NCI-H2081 treated with DMSO at 0.1 percent for 48 hours (cell line): ENCODE measurements around the gene ADPRHL1.
"Not testable (repeated sequence)": the region's sequence is repeated elsewhere in the genome, so short reads cannot be mapped to it uniquely, and the experiment has no call there.

Experiments
- DNase-seq: peaks from one replicate; lab custom pipeline; 2025; lab: John Stamatoyannopoulos, UW

ADPRHL1 gene

DNA sequence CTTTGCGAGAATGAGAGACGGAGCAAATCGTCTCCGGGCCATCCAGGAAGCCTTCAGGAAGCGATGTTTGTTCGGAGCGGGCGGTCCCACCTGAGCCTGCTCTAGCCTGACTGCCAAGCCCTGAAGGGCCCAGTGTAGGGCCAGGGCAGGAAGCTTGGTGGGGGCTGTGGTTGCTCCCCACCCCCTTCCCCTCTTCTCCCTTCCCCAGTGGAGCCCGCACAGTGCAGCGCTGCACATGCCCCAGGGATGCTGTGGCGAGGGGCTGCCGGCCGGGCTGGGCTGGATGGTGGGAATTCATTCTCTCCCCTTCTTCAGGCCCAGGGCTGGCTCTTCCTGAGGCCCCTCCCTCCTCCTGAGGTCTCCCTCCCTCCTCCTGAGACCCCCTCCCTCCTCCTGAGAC is 82.2 kb downstream of the ADPRHL1 start:
- DNase-seq = no peak

DNA sequence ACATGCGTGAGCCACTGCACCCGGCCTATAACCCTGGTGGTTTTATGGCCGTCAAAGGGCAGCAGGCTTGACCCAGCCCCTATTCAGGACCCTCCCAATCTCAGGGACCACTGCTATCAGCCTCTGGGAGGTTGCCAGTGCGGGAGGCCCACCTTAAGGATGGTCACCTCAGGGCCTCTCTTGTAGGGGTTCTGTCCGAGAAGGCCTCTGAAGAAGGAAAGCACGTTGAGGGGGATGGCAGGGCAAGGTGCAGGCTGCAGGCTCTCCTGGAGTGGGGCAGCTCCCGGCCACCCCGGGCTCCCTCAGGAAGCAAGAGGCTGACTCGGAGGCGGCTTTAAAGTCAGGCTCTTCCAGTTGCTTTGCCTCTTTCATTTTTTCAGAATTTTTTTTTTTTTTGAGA is 83.4 kb downstream of the ADPRHL1 start:
- no peak for DNase-seq

DNA sequence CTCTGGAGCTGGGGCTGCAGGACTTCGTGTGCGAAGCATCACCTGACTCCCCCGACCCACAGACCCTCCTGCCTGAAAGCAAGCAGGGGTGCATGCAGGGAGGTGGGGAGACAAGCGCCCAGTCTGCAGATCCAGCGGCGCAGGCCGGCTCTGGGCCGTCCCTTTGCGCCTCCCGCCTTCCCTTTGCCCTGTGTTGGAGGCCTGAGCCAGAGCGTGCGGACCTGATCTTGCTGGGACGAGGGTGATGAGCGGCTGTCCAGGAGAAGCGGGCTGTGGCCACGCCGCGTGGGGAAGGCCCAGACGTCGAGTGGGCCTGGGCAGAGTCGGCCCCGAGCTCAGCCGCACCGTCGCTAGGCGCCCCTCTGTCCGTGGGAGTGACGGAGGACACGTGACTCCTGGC is 84.1 kb downstream of the ADPRHL1 start:
- DNase-seq = no peak

DNA sequence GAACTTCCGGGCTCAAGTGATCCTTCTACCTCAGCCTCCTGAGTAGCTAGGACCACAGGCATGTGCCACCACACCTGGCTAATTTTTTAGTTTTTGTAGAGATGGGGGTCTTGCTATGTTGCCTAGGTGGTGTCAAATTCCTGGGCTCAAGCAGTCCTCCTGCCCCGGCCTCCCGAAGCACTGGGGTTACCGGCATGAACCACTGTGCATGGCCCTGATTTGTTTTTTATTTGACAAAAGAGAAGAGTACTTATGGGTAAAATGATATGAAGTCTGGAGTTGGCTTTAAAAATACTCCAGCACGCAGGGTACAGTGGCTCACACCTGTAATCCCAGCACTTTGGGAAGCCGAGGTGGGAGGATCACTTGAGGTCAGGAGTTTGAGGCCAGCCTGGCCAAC is 84.9 kb downstream of the ADPRHL1 start:
- not testable (repeated sequence) for DNase-seq

DNA sequence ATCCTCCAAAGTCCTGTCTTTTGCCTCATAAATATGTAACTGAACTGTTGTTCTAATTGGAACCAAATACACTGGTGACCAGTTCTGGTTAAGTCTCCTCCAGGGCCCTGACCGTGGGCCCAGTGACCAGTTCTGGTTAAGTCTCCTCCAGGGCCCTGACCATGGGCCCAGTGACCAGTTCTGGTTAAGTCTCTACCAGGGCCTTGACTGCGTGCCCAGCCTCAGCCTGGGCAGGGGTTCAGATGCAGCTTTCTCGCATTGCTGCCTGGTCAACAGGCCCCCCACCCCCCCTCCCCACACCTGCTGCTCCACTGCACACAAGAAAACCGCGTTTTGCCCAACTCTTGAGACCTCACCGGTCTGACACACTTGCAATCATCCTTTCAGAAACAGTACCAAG is 85.5 kb downstream of the ADPRHL1 start:
- no peak for DNase-seq

DNA sequence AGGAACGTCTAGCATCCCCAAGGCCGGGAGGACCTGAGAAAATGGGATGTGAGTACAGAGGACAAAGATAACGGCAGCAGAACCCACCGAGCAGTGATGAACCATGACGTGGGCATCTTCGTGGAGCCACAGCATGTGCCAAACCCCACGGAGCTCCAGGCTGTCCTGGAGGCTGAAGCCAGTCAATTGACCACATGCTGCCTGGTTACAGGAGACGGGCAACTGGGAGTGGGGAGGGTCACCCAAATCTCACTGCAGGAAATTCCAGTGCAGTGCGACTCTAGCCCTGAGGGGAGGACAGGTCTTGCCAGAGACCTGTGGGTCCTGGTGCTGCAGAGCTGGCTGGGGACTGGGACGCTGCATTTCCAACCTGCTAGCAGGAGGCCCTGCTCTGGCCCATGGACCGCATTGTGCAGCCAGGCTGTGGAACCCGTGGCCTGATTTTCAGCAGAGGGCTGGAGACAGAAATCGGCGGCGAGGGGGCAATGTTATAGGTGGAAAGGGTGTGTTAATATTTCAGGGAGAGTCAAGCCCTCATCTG is 86.2 kb downstream of the ADPRHL1 start:
- DNase-seq = no peak

DNA sequence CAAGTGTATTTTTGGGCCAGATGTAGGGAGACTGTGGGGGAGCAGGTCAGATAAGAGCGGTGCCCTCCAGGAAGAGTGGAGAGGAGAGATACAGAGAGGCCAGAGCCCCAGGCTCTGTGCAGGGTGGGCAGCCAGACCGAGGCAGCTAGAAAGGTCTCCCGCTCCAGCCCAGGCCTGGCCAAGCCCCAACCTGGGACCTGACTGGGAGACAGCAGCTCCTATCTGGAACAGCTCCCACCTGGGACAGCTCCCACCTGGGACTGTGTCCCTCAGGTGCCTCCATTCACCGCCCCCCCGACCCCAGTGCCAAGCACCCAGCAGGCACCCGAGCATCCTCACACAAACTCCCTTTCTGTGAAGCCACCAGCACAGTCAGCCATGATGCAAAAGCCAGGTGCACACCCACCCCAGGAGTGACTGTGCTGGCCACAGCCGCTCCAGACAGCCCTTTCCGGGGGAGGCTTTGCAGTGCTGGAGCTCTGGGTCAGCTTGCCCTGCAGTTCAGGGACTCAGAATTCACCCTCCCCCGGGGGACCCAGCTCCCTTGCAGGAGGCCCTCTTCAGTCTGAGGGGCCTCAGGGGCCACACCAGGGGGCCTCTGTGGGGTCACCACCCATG is 87.2 kb downstream of the ADPRHL1 start:
- no peak for DNase-seq

DNA sequence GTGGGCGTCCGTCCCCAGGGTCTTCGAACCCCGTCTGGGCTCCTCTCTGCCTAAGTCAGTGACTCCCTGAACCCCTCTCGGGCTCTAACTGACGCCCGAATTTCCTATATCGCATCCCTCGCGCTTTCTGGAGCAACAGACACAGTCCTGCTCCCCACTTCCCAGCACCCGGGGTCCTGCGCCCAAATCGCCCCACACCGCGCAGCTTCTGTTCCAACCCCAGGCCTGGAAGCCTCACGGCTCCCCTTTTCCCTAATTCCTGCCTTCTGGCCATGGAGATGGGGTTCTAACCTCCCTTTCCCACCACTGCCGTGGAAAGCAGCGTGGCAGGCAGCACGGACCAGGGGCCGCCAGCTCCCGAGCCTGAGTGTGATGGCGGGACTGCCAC is 87.7 kb downstream of the ADPRHL1 start:
- DNase-seq = no peak

DNA sequence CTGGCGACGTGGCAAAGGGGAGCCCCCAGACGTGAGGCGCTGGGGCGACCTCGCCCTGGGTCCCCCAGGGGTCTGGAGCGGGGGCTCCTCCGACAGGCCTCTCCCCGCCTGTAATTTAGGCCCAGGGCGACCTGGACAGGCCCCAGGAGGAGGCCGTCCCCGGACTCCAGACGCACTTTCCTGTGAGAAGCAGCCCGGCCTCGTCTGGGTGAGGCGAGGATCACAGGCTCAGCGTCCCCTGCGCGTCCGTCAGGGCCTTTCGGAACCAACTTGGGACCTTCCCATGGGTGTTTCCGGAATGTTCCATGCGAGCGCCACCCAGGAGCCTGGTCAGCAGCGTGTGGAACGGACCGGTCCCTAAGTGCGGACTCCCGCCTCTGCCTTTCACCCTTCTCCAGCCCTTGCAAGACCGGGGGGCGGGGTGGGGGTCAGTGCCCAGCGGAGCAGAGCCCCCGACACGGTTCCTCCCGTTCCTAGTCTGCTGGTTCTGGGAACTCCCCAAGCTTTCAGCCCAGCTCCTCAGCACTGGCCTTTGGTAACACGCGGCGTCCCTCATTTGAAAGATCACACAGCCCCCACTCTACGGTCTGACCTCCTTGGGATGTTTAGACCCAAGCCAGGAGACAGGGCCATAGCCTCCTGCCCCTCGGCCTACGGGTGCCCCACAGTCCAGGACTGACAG is 88.2 kb downstream of the ADPRHL1 start:
- no peak for DNase-seq

DNA sequence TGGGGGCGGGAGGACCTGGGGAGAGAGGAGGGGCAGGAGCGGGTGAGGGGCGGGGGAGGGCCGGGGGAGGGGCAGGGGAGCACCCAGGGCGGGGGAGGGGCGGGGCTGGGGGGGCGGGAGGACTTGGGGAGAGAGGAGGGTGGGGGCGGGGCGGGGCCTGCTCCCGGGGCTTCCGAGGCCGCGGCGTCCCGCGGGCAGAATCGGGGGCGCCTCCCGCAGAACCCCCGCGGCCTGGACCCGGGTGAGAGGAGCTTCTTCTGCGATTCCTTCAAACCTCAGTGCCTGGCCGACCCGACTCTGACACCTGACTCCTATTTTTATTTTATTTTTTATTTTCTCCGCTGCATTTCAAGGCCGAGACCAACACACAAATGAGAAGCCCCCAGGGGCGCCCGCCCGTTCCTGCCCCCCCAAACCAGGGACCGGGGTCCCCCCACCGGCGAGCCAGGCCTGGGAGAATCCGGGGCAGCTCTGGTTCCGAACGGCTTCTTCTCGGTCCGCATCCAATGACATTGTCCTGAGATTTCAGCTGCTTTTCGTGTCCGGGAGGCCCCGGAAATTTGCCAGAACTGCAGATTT is 88.9 kb downstream of the ADPRHL1 start:
- DNase-seq = no peak

DNA sequence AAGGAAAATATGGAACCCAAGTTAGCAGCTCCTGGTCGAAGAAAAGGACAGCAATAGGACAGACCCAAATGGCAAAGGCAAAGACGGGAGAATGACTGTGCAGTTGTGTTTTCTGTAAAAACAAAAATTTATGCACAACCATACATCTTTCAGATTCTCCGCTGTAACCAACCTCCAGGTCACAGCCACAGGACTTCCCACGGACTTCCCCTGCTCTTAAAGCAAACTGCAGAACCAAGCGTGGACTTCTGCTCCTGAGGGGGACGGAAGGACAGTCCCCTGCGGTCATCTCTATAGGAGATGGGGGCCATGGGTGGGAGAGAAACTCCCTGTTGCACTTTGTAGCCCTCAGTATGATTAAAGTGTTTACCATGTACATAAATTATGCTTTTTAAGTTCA is 91.9 kb downstream of the ADPRHL1 start:
- no peak for DNase-seq

DNA sequence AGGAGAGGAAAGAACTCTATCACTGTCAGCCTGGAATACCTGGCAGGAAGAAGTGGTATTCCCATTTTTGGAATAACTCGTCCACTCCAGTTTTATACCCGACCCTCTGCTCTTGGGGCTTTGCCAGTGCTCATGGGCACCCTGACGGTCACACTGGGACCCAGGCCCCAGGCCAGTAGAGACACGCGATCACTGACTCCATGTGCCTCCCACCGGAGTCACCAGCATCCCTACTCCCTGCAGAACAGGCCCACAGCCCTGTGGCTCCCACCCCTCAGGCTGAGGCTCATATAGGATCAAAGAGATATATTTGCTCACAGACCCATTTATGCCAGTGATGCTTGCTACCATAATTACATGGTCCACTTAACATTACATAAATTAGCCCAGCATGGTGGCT is 92.8 kb downstream of the ADPRHL1 start:
- DNase-seq = no peak

DNA sequence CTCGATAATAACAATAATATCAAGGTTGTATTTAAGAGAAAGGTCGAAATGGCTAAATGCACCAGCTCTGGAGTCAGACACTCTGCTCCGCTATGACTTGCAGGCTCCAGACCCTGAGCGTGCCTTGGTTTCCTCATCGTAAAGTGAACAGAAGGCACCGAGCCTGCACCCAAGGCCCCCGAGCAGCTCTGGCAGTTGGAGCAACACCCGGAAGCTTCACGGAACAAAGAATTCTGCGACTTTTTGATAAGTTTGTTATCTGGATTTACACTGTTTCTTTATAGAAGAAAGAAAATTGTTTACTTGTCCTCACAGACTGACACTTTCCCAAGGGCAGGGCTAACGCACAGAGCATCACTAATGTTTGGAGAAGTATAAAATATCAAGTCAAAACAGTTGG is 93.7 kb downstream of the ADPRHL1 start:
- DNase-seq = no peak

DNA sequence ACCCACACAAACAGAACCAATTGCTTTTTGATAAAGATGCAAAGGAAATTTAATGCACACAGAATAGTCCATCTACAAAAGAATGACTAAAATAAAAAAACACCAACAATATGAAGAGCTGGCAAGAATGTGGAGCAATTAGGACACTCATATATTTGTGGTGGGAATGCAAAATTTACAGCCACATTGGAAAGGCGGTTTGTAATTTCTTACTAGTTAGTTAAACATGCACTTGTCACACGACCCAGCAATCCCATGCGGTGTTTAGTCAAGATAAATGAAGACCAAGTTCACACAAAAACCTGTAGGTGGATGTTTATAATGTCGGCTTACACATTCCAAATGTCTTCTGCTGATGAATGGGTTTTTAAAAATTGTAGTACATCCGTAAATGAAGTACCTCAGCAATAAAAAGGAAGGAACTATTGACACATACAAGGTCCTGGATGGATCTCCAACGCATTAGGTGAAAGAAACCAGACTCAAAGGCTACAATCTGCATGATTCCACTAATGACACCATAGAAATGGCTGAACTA is 94.6 kb downstream of the ADPRHL1 start:
- DNase-seq = no peak

DNA sequence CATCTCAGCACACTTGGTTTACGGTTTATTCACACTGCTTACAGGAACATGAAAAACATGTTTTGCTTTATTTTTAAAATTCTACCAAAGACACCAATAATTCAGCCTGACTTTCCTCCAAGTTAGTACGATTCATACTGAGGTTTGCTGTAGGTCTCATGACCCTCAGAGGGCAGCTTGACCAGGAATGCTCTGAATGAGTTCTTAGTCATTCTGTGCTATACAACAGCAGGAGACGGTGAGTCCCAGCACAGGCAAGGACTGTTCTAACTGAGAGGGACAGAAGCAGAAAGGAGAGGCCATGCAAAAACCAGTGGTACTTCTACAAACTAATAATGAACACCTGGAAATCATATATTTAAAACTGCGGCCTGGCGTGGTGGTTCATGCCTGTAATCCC is 95.8 kb downstream of the ADPRHL1 start:
- no peak for DNase-seq

DNA sequence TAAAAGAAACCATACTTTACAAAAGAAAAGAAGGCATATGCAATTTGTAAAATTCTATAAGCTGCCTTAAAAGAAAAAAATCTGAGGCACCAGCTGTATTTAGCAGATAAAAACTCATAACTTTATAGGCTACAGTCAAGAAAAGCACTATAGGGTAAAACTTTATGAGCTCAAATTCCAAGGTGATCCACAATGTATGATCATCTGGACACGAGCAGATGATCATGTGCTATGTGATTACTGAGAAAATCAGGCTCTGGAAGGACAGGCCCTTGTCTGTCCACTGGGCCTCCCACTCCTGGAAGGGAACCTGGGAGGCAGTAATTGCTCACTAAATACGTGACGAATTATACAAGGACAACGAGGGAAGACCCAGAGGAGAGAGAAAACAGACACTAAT is 96.7 kb downstream of the ADPRHL1 start:
- no peak for DNase-seq

DNA sequence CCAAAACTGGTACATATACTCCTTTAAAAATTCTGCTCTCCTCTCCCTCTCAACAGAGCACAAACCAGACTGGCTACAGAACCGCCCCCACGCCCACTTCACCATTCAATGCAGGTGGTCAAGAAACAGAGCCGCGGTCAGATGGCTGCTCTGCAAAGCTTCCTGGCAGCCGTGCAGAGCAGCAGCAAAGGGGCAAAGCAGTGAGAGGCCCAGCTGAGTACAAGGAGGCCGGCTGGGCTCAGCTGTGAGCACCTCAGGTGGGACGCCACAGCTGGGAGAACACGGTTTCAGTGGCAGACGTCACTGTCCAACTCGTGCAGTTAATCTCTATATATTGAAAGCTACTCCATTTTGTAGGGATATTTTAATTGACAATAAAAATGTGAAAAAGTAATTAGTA is 97.7 kb downstream of the ADPRHL1 start:
- no peak for DNase-seq

DNA sequence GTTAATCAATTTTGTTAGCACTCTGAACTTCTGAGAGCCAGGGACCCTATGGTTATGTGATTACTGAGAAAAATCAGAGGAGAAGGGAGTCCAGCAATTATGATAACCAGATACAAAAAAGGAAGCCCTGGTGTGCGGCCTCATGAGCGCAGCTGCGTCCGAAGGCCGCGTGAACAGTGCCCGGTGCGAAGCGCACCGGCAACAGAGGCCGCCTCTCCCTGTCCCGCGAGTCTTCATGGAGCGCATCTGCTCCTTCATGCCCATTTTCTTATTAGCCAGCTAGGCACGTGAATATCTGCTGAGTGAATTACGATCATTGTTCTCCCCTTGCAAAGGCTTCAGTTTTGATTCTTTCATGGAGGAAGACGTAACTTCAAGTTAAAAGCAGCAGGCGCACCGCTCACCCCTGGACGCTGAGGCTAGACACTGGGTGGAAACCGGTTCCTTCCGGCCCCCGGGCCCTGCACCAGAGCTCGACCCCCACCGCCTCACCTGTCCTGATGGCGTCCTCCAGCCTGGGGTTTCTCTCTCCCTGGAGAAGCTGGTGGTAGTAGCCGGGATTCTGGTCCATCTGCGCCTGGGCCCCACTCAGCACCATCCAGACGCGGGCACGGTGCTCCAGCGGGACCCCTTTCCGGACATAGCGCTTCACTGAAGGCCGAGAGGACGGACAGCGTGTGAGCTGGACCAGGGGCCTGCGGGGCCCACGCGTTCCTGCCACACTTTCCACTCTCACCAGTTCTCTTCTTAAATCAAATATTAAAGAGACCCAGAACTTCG is 98.3 kb downstream of the ADPRHL1 start:
- no peak for DNase-seq

DNA sequence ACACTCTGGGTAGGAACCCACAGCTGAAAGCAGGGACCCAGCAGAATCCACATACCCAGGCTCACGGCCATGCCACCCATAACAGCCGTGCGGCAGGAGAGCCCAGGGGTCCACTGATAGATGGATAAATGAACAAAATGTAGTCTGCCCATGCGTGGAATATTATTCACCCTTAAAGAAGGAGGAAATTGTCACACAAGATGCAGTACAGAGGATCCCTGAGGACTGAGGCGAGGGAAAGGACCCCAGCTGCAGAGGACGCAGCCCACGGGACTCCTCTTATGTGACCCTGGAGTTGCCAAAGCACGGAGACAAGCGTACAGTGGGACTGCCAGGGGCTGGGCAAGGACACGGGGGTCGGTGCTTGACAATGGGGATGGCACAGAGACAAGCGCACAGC is 100.0 kb downstream of the ADPRHL1 start:
- no peak for DNase-seq

DNA sequence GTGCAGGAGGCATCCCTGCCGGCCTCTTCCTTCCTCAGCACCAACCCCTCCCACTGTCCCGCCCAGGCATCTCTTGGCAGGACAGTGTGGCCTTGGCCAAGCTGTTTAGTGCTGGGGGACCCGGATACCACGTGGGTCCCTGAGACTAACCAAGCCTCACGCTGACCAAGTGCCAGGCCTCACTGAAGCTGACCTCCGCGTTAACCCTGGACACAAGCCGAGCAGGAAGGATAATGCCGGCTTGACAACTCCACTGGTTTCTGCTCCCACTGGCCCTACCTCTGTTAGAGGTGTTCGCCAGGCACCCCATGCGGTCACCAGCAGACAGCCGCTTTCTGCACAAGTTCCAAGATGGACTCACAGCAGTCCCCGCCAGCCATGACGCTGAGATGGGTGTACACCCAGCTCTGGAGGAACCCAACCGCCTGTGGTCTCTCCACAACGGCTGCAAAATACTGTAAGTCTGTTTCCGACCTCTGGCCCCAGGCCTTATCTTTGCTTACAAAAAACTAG is 101.7 kb downstream of the ADPRHL1 start:
- no peak for DNase-seq

DNA sequence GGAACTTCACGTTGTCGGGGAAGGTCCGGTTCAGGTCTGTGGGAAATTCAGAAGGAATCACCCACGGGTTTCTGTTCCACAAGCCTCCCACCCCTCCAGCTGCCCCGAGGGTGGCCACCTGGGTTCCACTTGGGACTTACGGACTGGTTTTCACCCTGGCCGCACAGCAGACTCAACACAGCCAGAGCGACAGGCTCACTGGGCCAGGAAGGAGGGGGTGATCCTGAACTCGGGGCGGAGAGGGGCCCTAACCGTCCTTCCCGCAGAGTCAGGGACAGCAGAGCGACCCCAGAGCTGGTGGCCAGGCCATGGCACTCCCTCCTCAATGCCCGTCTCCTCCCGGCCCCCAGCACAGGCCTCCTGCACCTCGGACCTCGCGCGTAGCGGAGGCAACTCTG is 102.4 kb downstream of the ADPRHL1 start:
- DNase-seq = no peak
